B cell (primary cell): Measurements from ENCODE around the gene PROC. TPM values are rescaled to one million over a fixed set of nuclear protein-coding genes. Genes with fewer than 3 reads are reported as not detected.

Experiments
- ATAC-seq: fragments of 200-7000 bp; cut with Tn5 transposase; one replicate; pipeline ENCODE4 v1.10.0; 2021; ENCODE audit warnings: low read depth, mild to moderate bottlenecking, moderate number of reproducible peaks, moderate library complexity
- CTCF ChIA-PET: fragments of 350-600 bp; sonication (Branson Sonifier 250); formaldehyde crosslinking; loops from one replicate; lab custom pipeline; 2021; ENCODE audit warnings: antibody characterized with exemption, inconsistent platforms; lab: Charles Lee
- POLR2A ChIA-PET: fragments of 350-600 bp; sonication (Branson Sonifier 250); formaldehyde crosslinking; loops from one replicate; lab custom pipeline; 2021; ENCODE audit warnings: antibody characterized with exemption; lab: Charles Lee
- DNase-seq: peaks from one replicate; pipeline ENCODE4 v3.0.0; 2013
- H2AFZ ChIP-seq: 2 replicates; pipeline ENCODE4 v1.6.1; 2012; ENCODE audit warnings: mild to moderate bottlenecking, low read depth, low read length; ENCODE audit not compliant: insufficient read depth, poor library complexity, severe bottlenecking
- H3K27ac ChIP-seq, 2 donors: 1 replicate in 1 of 2; 2 replicates in 1 of 2; pipeline ENCODE4 v1.5.1; 2012 to 2013; ENCODE audit warnings: low read length in 2 of 2, mild to moderate bottlenecking in 2 of 2, moderate library complexity in 1 of 2
- H3K27me3 ChIP-seq, 4 experiments: fragments of 200-600 bp in 1 of 4; sonication (generic) in 1 of 4; replicated peaks in 1 of 4; 1 replicate in 2 of 4; 2 replicates in 2 of 4; pipeline versions ENCODE4 v1.6.1 to v1.7.0; 2013 to 2016; ENCODE audit warnings: low read length in 3 of 4, mild to moderate bottlenecking in 2 of 4, mixed read lengths in 1 of 4, moderate library complexity in 1 of 4; ENCODE audit not compliant: insufficient read depth in 4 of 4, control insufficient read depth in 3 of 4; ENCODE audit errors: control extremely low read depth in 1 of 4
- H3K36me3 ChIP-seq, 2 experiments: replicated peaks in 1 of 2; 1 replicate in 1 of 2; 2 replicates in 1 of 2; pipeline versions ENCODE4 v1.6.1 to v1.7.1; 2013; ENCODE audit warnings: low read length in 1 of 2; ENCODE audit not compliant: insufficient read depth in 2 of 2, control insufficient read depth in 1 of 2; ENCODE audit errors: control extremely low read depth in 1 of 2, extremely low read depth in 1 of 2
- H3K4me1 ChIP-seq, 2 donors: fragments of 200-600 bp in 1 of 2; sonication (generic) in 1 of 2; 1 replicate in 1 of 2; 2 replicates in 1 of 2; pipeline versions ENCODE4 v1.5.1 to v1.6.1; 2013 to 2017; ENCODE audit warnings: low read length in 2 of 2; ENCODE audit not compliant: control insufficient read depth in 2 of 2, insufficient read depth in 2 of 2
- H3K4me2 ChIP-seq: replicated peaks from 2 replicates; pipeline ENCODE3; 2012; ENCODE audit warnings: mild to moderate bottlenecking, low read depth, low read length; ENCODE audit not compliant: poor library complexity, severe bottlenecking
- H3K4me3 ChIP-seq, 5 experiments: fragments of 200-600 bp in 1 of 5; sonication (generic) in 1 of 5; 1 replicate in 3 of 5; 2 replicates in 2 of 5; pipeline versions ENCODE4 v1.5.1 to v1.7.0; 2011 to 2016; ENCODE audit warnings: low read length in 4 of 5, mild to moderate bottlenecking in 4 of 5, low read depth in 2 of 5, control low read depth in 1 of 5, moderate library complexity in 1 of 5; ENCODE audit not compliant: insufficient read depth in 1 of 5; ENCODE audit errors: control extremely low read depth in 1 of 5, extremely low read depth in 1 of 5
- H3K79me2 ChIP-seq: fragments of 200-600 bp; sonication (generic); one replicate; pipeline ENCODE4 v1.6.0; 2016; ENCODE audit warnings: low read length; ENCODE audit not compliant: control insufficient read depth, insufficient read depth
- H3K9ac ChIP-seq: fragments of 200-600 bp; sonication (generic); 2 replicates; pipeline ENCODE4 v1.6.1; 2017; ENCODE audit warnings: mild to moderate bottlenecking, low read length, moderate library complexity
- H3K9me3 ChIP-seq, 3 donors: one replicate each; pipeline versions ENCODE4 v1.6.1 to v1.7.1; 2013; ENCODE audit warnings: low read length in 2 of 3; ENCODE audit not compliant: control insufficient read depth in 2 of 3, insufficient read depth in 1 of 3; ENCODE audit errors: control extremely low read depth in 1 of 3
- H4K20me1 ChIP-seq: 2 replicates; pipeline ENCODE4 v1.6.0; 2012; ENCODE audit warnings: mild to moderate bottlenecking, low read length; ENCODE audit not compliant: insufficient read depth, control insufficient read depth, poor library complexity, severe bottlenecking
- H3K27ac Mint-ChIP-seq: one replicate; pipeline ENCODE4 v1.8.0; 2021; ENCODE audit warnings: mixed read lengths
- H3K27me3 Mint-ChIP-seq: one replicate; pipeline ENCODE4 v1.8.0; 2021; ENCODE audit warnings: mixed read lengths
- H3K4me1 Mint-ChIP-seq: one replicate; pipeline ENCODE4 v1.8.0; 2021; ENCODE audit warnings: mixed read lengths
- H3K4me3 Mint-ChIP-seq: one replicate; pipeline ENCODE4 v1.8.0; 2021; ENCODE audit warnings: mixed read lengths
- H3K9me3 Mint-ChIP-seq: one replicate; pipeline ENCODE4 v1.8.0; 2022; ENCODE audit warnings: mixed read lengths; ENCODE audit not compliant: insufficient read depth
- EZH2 ChIP-seq: IDR thresholded peaks from 2 replicates; pipeline ENCODE4 v1.6.1; 2012; ENCODE audit warnings: borderline replicate concordance, low read depth, mild to moderate bottlenecking, moderate library complexity, low read length; ENCODE audit not compliant: insufficient read depth, poor library complexity, severe bottlenecking
- WGBS: methylation state at CpG from one replicate; pipeline ENCODE4 v1.1.5; 2013; ENCODE audit warnings: missing lambda C conversion rate; ENCODE audit not compliant: insufficient coverage; 5-methylcytosine and 5-hydroxymethylcytosine counted together
- intact Hi-C: fragments of 100-400 bp; cut with micrococcal nuclease; formaldehyde crosslinking; loops from one replicate; pipeline ENCODE4 v1.10.0; 2022
- polyA plus RNA-seq: library from polyadenylated mRNA; depleted of rRNA; stranded (reverse); fragments of >200 nt; gene quantifications from 2 replicates; pipeline ENCODE4 v1.2.3, GENCODE V29; 2012
- total RNA-seq, 2 donors: library from RNA; stranded (reverse); fragments of 120-200 nt in 1 of 2; gene quantifications; 1 replicate in 1 of 2; 2 replicates in 1 of 2; pipeline versions ENCODE4 v1.2.3 to v1.2.4, GENCODE V29; 2013 to 2022
- TF ChIP-seq, protein P1 (sequence below): fragments of 200-600 bp; IDR thresholded peaks from one replicate; pipeline ENCODE4 v1.8.0; 2022; ENCODE audit warnings: antibody characterized with exemption, mild to moderate bottlenecking

PROC gene
- total and polyA plus RNA-seq, 2 donors (not counting 1 experiment from before 2014, with no cell fraction given) = 0.40 TPM; not detected in 1

DNA sequence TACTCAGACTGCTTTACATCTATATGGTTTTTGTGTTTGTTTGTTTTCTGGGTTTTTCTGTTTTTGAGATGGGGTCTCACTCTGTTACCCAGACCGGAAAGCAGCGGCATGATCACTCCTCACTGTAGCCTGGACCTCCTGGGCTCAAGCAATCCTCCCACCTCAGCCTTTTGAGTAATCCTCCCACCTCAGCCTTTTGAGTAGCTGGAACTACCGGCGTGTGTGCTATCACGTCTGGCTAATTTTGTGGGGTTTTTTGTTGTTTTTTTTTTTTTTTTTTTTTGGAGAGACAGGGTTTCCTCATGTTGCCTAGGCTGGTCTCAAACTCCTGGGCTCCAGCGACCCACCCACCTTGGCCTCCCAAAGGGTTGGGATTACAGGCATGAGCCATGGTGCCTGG lies 39.5 kb upstream of the PROC start:
- Histone ChIP-seq H3K79me2 (peaks cover 98% of the 10 kb centered on the region), H4K20me1 (peaks cover 83% of the 10 kb centered on the region), H3K4me3 (no peak overlapping the region), H3K9me3 (peaks cover 3 to 12% (median 10%) of the 10 kb centered on the region in 3 donors), H3K27me3 (no peaks in the 10 kb centered on the region), H3K4me2 (no peak overlapping the region), H2AFZ (no peak overlapping the region), H3K36me3 (peaks cover 0 to 4% of the 10 kb centered on the region in 2 experiments), H3K27ac (no peak overlapping the region), H3K4me1 (peaks cover 3 to 20% of the 10 kb centered on the region in 2 donors), H3K9ac (no peak overlapping the region)
- no peak overlapping the region for H3K27ac Mint-ChIP-seq
- peaks cover 3% of the 10 kb centered on the region for H3K9me3 Mint-ChIP-seq
- no peak for DNase-seq
- no peak overlapping the region for H3K4me3 Mint-ChIP-seq
- H3K27me3 Mint-ChIP-seq = no peaks in the 10 kb centered on the region
- ChIA-PET POLR2A (no interaction called here), CTCF (interaction anchor here (0.7 to 1.5 kb wide), 2 partner anchors 36 to 101 kb away, joined by 3 to 5 read pairs; no protein-coding TSS in a partner anchor)
- no peak for ATAC-seq
- intact Hi-C loops = no loop called here
- TF ChIP-seq, protein P1, sequence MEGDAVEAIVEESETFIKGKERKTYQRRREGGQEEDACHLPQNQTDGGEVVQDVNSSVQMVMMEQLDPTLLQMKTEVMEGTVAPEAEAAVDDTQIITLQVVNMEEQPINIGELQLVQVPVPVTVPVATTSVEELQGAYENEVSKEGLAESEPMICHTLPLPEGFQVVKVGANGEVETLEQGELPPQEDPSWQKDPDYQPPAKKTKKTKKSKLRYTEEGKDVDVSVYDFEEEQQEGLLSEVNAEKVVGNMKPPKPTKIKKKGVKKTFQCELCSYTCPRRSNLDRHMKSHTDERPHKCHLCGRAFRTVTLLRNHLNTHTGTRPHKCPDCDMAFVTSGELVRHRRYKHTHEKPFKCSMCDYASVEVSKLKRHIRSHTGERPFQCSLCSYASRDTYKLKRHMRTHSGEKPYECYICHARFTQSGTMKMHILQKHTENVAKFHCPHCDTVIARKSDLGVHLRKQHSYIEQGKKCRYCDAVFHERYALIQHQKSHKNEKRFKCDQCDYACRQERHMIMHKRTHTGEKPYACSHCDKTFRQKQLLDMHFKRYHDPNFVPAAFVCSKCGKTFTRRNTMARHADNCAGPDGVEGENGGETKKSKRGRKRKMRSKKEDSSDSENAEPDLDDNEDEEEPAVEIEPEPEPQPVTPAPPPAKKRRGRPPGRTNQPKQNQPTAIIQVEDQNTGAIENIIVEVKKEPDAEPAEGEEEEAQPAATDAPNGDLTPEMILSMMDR = no peak
- peaks cover 61% of the 10 kb centered on the region for H3K4me1 Mint-ChIP-seq
- no CpG with 5 or more reads among the region's 6 CpGs for whole genome bisulfite sequencing

DNA sequence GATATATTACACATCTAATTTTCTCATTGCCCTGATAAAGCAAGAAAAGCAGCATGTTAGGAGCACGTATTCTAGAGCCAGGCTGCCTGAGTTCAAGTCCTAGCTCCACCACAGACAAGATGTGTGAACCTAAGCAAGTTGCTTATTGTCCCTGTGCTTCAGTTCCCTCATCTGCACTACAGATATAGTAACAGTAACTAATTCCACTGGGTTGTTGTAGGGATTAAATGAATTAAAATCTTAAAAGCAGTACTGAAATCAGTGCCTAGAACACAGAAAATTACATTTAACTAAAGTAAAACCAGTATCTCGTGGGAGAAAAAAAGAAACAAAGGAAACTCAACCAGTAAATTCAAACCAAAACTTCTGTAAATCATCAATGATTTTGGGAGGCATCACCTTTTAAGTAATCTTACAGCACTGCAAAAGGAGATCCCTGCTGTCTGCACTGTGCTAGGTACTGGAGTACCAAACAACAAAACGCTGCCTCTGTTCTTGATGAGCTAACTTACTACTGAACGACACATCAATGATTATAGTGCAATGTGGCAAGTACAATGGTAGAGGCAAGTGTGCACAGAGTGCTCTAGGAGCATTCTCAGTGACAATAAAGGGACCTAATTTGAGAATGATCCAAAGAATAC lies 38.4 kb upstream of the PROC start:
- POLR2A ChIA-PET = no interaction called here
- Mint-ChIP-seq H3K9me3 (peaks cover 3% of the 10 kb centered on the region), H3K4me3 (no peak overlapping the region)

More for the DNA sequence above, 38.4 kb upstream of the PROC start:
- H3K4me2 ChIP-seq = no peak overlapping the region
- H2AFZ ChIP-seq = no peak overlapping the region
- intact Hi-C loops = loop anchor here (5.0 to 10.0 kb wide), 2 partner anchors 33 to 295 kb away; no protein-coding TSS in a partner anchor
- peaks cover 0 to 8% (median 8%) of the 10 kb centered on the region in 3 donors for H3K9me3 ChIP-seq
- peaks cover 60% of the 10 kb centered on the region for H3K4me1 Mint-ChIP-seq
- no peak overlapping the region for H3K27ac Mint-ChIP-seq
- no peaks in the 10 kb centered on the region for H3K27me3 ChIP-seq
- TF ChIP-seq EZH2 = no peak
- TF ChIP-seq, protein P1 = no peak
- H3K27ac ChIP-seq = no peak overlapping the region
- H3K9ac ChIP-seq = no peak overlapping the region
- DNase-seq = no peak
- ATAC-seq = no peak
- H3K79me2 ChIP-seq = peaks cover 98% of the 10 kb centered on the region
- H4K20me1 ChIP-seq = peaks cover 79% of the 10 kb centered on the region
- no peaks in the 10 kb centered on the region for H3K27me3 Mint-ChIP-seq
- H3K4me3 ChIP-seq = no peak overlapping the region
- WGBS = 90% methylated on average over 2 of the region's 4 CpGs
- CTCF ChIA-PET = interaction anchor here (1.5 kb wide), 1 partner anchor 35 kb away, joined by 5 read pairs; no protein-coding TSS in a partner anchor
- H3K4me1 ChIP-seq = peaks cover 8 to 25% of the 10 kb centered on the region in 2 donors
- H3K36me3 ChIP-seq = peaks cover 0 to 8% of the 10 kb centered on the region in 2 experiments
